Parathyroid adenoma (tissue), 2 donors: Measurements from ENCODE around the gene TMEM236.

Experiments used
- H2AFZ ChIP-seq: fragments of 300-600 bp; sonication (generic); one replicate; pipeline ENCODE4 v1.7.0; 2017; ENCODE audit warnings: antibody characterized with exemption, mild to moderate bottlenecking
- H3K27ac ChIP-seq: fragments of 300-600 bp; sonication (generic); one replicate; pipeline ENCODE4 v1.7.0; 2017
- H3K27me3 ChIP-seq: fragments of 300-600 bp; sonication (generic); one replicate; pipeline ENCODE4 v1.7.0; 2017; ENCODE audit warnings: low read length; ENCODE audit not compliant: control insufficient read depth, insufficient read depth
- H3K36me3 ChIP-seq: fragments of 300-600 bp; sonication (generic); one replicate; pipeline ENCODE4 v1.7.0; 2017; ENCODE audit warnings: low read length; ENCODE audit not compliant: control insufficient read depth, insufficient read depth
- H3K4me1 ChIP-seq: fragments of 300-600 bp; sonication (generic); one replicate; pipeline ENCODE4 v1.7.0; 2017; ENCODE audit warnings: control low read depth
- H3K4me2 ChIP-seq: fragments of 300-600 bp; sonication (generic); one replicate; pipeline ENCODE4 v1.7.0; 2017; ENCODE audit warnings: low read length
- H3K4me3 ChIP-seq: fragments of 300-600 bp; sonication (generic); one replicate; pipeline ENCODE4 v1.7.0; 2017; ENCODE audit warnings: low read depth, low read length
- H3K79me2 ChIP-seq: fragments of 300-600 bp; sonication (generic); one replicate; pipeline ENCODE4 v1.7.0; 2017; ENCODE audit warnings: control low read depth
- H3K9ac ChIP-seq: fragments of 300-600 bp; sonication (generic); one replicate; pipeline ENCODE4 v1.7.0; 2017; ENCODE audit warnings: mild to moderate bottlenecking
- H3K9me3 ChIP-seq: fragments of 300-600 bp; sonication (generic); one replicate; pipeline ENCODE4 v1.7.0; 2017; ENCODE audit warnings: low read length; ENCODE audit not compliant: control insufficient read depth
- CTCF ChIP-seq: fragments of 300-600 bp; sonication (generic); IDR thresholded peaks from one replicate; pipeline ENCODE4 v1.7.0; 2017; ENCODE audit warnings: antibody characterized with exemption, mild to moderate bottlenecking
- donor health status: primary hyperparathyroidism.

Gene TMEM236

GRCh38 chr10:17725703-17726102 lies 26.3 kb upstream of the TMEM236 start:
- Histone ChIP-seq H3K9me3 (no peaks in the 10 kb centered on the region), H3K4me1 (no peaks in the 10 kb centered on the region), H3K79me2 (no peaks in the 10 kb centered on the region), H3K4me3 (no peak overlapping the region), H3K9ac (no peak overlapping the region), H3K4me2 (no peak overlapping the region), H3K27ac (no peak overlapping the region), H3K36me3 (no peaks in the 10 kb centered on the region), H2AFZ (no peak overlapping the region), H3K27me3 (no peaks in the 10 kb centered on the region)
- TF ChIP-seq CTCF: no peak

- Histone ChIP-seq H3K27me3 (no peaks in the 10 kb centered on the region), H3K4me2 (no peak overlapping the region), H3K27ac (no peak overlapping the region), H3K9me3 (no peaks in the 10 kb centered on the region), H2AFZ (no peak overlapping the region), H3K4me3 (no peak overlapping the region), H3K36me3 (no peaks in the 10 kb centered on the region), H3K79me2 (no peaks in the 10 kb centered on the region), H3K4me1 (no peaks in the 10 kb centered on the region), H3K9ac (no peak overlapping the region)
- no peak for TF ChIP-seq CTCF
These were observed 22.4 kb upstream of the TMEM236 start for GRCh38 chr10:17729630-17730029.

DNA sequence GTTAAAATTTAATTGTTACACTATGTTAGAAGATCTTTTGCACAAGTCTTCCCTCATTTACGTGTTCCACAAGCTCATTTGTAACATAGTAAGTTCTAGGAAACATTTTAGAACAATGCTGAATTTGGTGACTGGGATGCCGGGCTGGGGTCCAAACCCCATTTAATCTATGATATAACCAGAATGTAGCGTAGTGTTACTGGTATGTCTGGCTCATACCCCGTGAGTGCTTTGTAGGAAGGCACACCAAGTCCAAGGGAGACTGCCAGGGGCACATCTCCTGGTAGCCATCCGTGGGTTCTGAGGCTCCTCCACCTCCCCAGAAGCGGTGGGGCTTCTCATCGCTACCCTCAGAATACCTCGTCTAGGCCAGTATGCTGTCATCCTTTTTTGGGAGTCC lies 21.3 kb upstream of the TMEM236 start:
- H3K27me3 ChIP-seq: no peaks in the 10 kb centered on the region
- no peak overlapping the region for H3K4me3 ChIP-seq
- no peak for TF ChIP-seq CTCF
- H3K4me2 ChIP-seq: no peak overlapping the region
- H2AFZ ChIP-seq: no peak overlapping the region
- no peaks in the 10 kb centered on the region for H3K79me2 ChIP-seq
- no peaks in the 10 kb centered on the region for H3K4me1 ChIP-seq
- no peaks in the 10 kb centered on the region for H3K36me3 ChIP-seq
- H3K9me3 ChIP-seq: no peaks in the 10 kb centered on the region
- H3K27ac ChIP-seq: no peak overlapping the region
- H3K9ac ChIP-seq: no peak overlapping the region

DNA sequence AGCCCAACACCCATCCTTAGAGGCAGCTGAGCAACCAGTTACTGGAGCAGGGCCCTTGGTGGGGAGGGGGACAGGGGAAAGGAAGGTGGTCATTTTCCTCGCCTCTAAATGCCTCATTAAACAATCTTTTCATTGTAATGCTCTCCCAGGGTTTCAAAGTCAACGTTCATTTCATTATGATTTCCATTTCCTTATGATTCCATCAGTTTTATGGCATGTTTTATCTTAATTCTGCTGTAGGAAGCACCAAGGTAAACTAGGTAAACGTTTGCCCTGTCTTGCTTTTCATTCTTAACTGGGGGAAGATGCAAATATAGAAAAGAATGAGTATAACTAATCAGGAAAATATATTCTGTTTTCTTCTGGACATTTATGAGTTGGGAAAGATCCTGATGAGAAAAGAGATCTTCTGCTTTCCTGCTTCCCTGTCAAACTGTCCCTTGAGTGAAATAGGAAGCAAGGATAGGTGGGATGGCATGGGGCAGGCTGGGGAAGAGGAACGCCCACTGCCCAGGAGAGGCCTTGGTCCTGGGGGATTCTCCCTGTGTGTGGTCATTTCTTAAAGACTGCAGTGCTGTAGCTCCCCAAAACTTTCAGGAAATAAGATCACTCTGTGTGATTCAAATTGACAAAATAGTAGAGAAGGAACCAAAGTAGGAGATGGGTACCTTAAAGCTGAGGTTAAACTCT lies 20.5 kb upstream of the TMEM236 start:
- H3K4me3 ChIP-seq: no peak overlapping the region
- no peak overlapping the region for H3K4me2 ChIP-seq
- H3K27ac ChIP-seq: no peak overlapping the region
- H3K27me3 ChIP-seq: no peaks in the 10 kb centered on the region
- no peaks in the 10 kb centered on the region for H3K36me3 ChIP-seq
- no peak overlapping the region for H3K9ac ChIP-seq
- no peak for TF ChIP-seq CTCF
- H3K9me3 ChIP-seq: no peaks in the 10 kb centered on the region
- no peak overlapping the region for H2AFZ ChIP-seq
- no peaks in the 10 kb centered on the region for H3K4me1 ChIP-seq
- no peaks in the 10 kb centered on the region for H3K79me2 ChIP-seq

DNA sequence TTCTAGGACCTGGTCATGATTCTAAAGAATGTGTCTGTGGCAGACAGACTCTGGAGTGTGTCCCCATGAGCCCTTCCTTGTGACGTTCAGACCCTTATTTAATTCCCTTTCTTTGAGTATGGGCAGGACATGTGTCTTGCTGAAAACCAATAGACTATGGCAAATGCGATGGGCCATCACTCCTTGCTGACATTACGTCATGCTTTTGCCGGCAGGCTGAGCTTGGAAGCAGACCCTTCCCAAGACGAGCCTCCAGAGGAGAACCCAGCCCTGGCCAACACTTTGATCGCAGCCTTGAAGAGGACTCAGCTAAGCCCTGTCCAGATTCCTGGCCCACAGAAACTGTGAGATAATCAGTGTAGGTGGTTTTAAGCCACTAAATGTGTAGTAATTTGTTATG lies 18.4 kb upstream of the TMEM236 start:
- H2AFZ ChIP-seq: no peak overlapping the region
- no peak overlapping the region for H3K4me2 ChIP-seq
- H3K36me3 ChIP-seq: no peaks in the 10 kb centered on the region
- no peaks in the 10 kb centered on the region for H3K9me3 ChIP-seq
- no peak overlapping the region for H3K4me3 ChIP-seq
- H3K27ac ChIP-seq: no peak overlapping the region
- H3K79me2 ChIP-seq: no peaks in the 10 kb centered on the region
- no peak for TF ChIP-seq CTCF
- no peaks in the 10 kb centered on the region for H3K4me1 ChIP-seq
- H3K9ac ChIP-seq: no peak overlapping the region
- no peaks in the 10 kb centered on the region for H3K27me3 ChIP-seq
